ENCODE measurements around the gene PIAS4. TPM values are rescaled to one million over a fixed set of nuclear protein-coding genes. Genes with fewer than 3 reads are reported as not detected.

The PIAS4 gene
- polyA plus RNA-seq (2012; ENCODE audit: insufficient read depth, insufficient read length, low read depth): 105 TPM

DNA sequence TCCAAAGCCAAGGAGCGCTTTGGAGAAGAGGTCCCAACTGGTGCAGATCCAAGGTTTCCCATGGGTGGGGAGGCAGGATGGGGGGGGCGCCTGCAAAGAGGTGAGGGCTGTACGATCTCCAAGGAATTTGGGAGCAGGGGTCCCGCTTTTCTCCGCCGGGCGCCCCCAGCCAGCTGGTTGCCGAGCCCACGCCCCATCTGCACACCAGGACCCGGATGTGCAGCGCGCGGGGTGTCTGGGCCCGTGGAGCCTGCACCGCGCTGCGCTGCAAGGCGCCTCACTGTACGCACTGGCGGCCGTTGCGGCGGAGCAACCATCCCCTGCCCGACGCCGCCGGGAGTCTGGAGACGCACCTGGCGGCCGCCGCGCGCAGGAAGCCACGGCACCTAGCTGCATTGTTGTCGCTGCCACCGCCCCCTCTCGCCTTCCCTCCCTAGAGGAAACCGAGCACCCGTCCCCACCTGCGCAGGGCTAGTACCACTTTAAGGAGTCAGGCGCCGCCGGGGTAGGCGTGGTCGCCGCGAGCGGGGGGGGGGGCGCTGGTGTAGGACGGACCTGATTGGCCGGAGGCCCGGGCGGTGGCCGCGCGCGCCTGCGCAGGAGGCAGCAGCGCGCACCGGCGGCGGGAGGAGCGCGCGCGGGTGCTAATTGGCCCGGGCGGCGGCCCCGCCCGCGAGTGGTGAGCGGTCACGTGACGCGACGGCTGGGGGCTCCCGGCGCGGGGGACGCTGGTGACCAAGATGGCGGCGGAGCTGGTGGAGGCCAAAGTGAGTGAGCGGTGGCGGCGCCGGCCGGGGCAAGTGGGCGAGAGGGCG lies at the start of gene PIAS4:
TSS of gene PIAS4 (plus strand) at position 716 of the 815 bp plus-strand sequence. CDS start at position 741, 25 bp downstream.
- peak; percentile 96 for DNase-seq

GRCh38 chr19:3958836-3959765 lies 48.4 kb upstream of the PIAS4 start:
- Histone ChIP-seq H3K36me3 (peaks cover 43% of the 10 kb centered on the region), H3K27me3 (no peaks in the 10 kb centered on the region), H3K4me3 (ENCODE audit: low read depth, low read length) (no peak overlapping the region), H3K9me3 (no peaks in the 10 kb centered on the region), H3K4me1 (no peaks in the 10 kb centered on the region)
- TF ChIP-seq, protein P1, sequence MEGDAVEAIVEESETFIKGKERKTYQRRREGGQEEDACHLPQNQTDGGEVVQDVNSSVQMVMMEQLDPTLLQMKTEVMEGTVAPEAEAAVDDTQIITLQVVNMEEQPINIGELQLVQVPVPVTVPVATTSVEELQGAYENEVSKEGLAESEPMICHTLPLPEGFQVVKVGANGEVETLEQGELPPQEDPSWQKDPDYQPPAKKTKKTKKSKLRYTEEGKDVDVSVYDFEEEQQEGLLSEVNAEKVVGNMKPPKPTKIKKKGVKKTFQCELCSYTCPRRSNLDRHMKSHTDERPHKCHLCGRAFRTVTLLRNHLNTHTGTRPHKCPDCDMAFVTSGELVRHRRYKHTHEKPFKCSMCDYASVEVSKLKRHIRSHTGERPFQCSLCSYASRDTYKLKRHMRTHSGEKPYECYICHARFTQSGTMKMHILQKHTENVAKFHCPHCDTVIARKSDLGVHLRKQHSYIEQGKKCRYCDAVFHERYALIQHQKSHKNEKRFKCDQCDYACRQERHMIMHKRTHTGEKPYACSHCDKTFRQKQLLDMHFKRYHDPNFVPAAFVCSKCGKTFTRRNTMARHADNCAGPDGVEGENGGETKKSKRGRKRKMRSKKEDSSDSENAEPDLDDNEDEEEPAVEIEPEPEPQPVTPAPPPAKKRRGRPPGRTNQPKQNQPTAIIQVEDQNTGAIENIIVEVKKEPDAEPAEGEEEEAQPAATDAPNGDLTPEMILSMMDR (IDR thresholded peaks at IDR 0.05; ENCODE audit: low read depth, low read length): no peak
- DNase-seq: no peak

More for the DNA sequence above, at the start of gene PIAS4:
- Histone ChIP-seq H3K27me3 (no peaks in the 10 kb centered on the region), H3K4me3 (ENCODE audit: low read depth, low read length) (peak within 1 kb of the TSS; percentile 91), H3K36me3 (0 out of 2 replicates have a peak, but pooled peaks cover 2% of the 10 kb centered on the region), H3K4me1 (peaks cover 6% of the 10 kb centered on the region; the same call in 1 of the 2 replicates), H3K9me3 (no peaks in the 10 kb centered on the region)
- TF ChIP-seq, protein P1 (IDR thresholded peaks at IDR 0.05; ENCODE audit: low read depth, low read length): no peak

- TF ChIP-seq, protein P1 (IDR thresholded peaks at IDR 0.05; ENCODE audit: low read depth, low read length): no peak
- no peaks in the 10 kb centered on the region for H3K9me3 ChIP-seq
- H3K36me3 ChIP-seq: peaks cover 46% of the 10 kb centered on the region
Measured at GRCh38 chr19:3959766-3960131, 47.8 kb upstream of the PIAS4 start.

GRCh38 chr19:3961007-3961406 lies 46.5 kb upstream of the PIAS4 start:
- no peaks in the 10 kb centered on the region for H3K4me1 ChIP-seq
- H3K27me3 ChIP-seq: no peaks in the 10 kb centered on the region
- no peak overlapping the region for H3K4me3 ChIP-seq (ENCODE audit: low read depth, low read length)
- TF ChIP-seq, protein P1 (IDR thresholded peaks at IDR 0.05; ENCODE audit: low read depth, low read length): no peak
- no peaks in the 10 kb centered on the region for H3K9me3 ChIP-seq
- peaks cover 58% of the 10 kb centered on the region for H3K36me3 ChIP-seq
- no peak for DNase-seq

More at GRCh38 chr19:3959766-3960131, 47.8 kb upstream of the PIAS4 start:
- DNase-seq: no peak
- Histone ChIP-seq H3K4me1 (no peaks in the 10 kb centered on the region), H3K27me3 (no peaks in the 10 kb centered on the region), H3K4me3 (ENCODE audit: low read depth, low read length) (no peak overlapping the region)

- TF ChIP-seq, protein P1 (IDR thresholded peaks at IDR 0.05; ENCODE audit: low read depth, low read length): no peak
- Histone ChIP-seq H3K4me1 (no peaks in the 10 kb centered on the region), H3K9me3 (no peaks in the 10 kb centered on the region), H3K27me3 (no peaks in the 10 kb centered on the region), H3K36me3 (peaks cover 72% of the 10 kb centered on the region), H3K4me3 (ENCODE audit: low read depth, low read length) (no peak overlapping the region)
- no peak for DNase-seq
Measured at GRCh38 chr19:3963458-3964255, 43.9 kb upstream of the PIAS4 start.

Data from BE2C (cell line).